Measurements from ENCODE around the gene YKT6.

Gene YKT6

GRCh38 chr7:44228571-44229350 is 28.0 kb downstream of the YKT6 start:
- Histone ChIP-seq H3K9me3 (ENCODE audit: low read length) (no peaks in the 10 kb centered on the region), H3K4me3 (ENCODE audit: low read length) (no peak overlapping the region), H3K4me1 (ENCODE audit: insufficient read depth, low read length) (no peaks in the 10 kb centered on the region), H3K27me3 (ENCODE audit: insufficient read depth, low read length) (peaks cover 45% of the 10 kb centered on the region), H2AFZ (ENCODE audit: low read depth, low read length) (no peak overlapping the region), H3K36me3 (ENCODE audit: insufficient read depth, low read length) (no peaks in the 10 kb centered on the region)

GRCh38 chr7:44229546-44230105 is 28.8 kb downstream of the YKT6 start:
- H3K36me3 ChIP-seq (ENCODE audit: insufficient read depth, low read length) = no peaks in the 10 kb centered on the region
- H3K27me3 ChIP-seq (ENCODE audit: insufficient read depth, low read length) = peaks cover 41% of the 10 kb centered on the region
- H2AFZ ChIP-seq (ENCODE audit: low read depth, low read length) = no peak overlapping the region

GRCh38 chr7:44230286-44230685 is 29.5 kb downstream of the YKT6 start:
- Histone ChIP-seq H2AFZ (ENCODE audit: low read depth, low read length) (no peak overlapping the region), H3K4me3 (ENCODE audit: low read length) (no peak overlapping the region), H3K9me3 (ENCODE audit: low read length) (no peaks in the 10 kb centered on the region), H3K4me1 (ENCODE audit: insufficient read depth, low read length) (no peaks in the 10 kb centered on the region), H3K36me3 (ENCODE audit: insufficient read depth, low read length) (no peaks in the 10 kb centered on the region), H3K27me3 (ENCODE audit: insufficient read depth, low read length) (peaks cover 36% of the 10 kb centered on the region)

More at GRCh38 chr7:44229546-44230105, 28.8 kb downstream of the YKT6 start:
- Histone ChIP-seq H3K4me1 (ENCODE audit: insufficient read depth, low read length) (no peaks in the 10 kb centered on the region), H3K9me3 (ENCODE audit: low read length) (no peaks in the 10 kb centered on the region), H3K4me3 (ENCODE audit: low read length) (no peak overlapping the region)

GRCh38 chr7:44231088-44231487 is 30.3 kb downstream of the YKT6 start:
- H3K9me3 ChIP-seq (ENCODE audit: low read length) = no peaks in the 10 kb centered on the region
- H3K4me1 ChIP-seq (ENCODE audit: insufficient read depth, low read length) = no peaks in the 10 kb centered on the region
- H3K36me3 ChIP-seq (ENCODE audit: insufficient read depth, low read length) = no peaks in the 10 kb centered on the region
- H2AFZ ChIP-seq (ENCODE audit: low read depth, low read length) = no peak overlapping the region
- no peak overlapping the region for H3K4me3 ChIP-seq (ENCODE audit: low read length)
- H3K27me3 ChIP-seq (ENCODE audit: insufficient read depth, low read length) = peaks cover 30% of the 10 kb centered on the region

GRCh38 chr7:44232396-44232795 is 31.6 kb downstream of the YKT6 start:
- peaks cover 30% of the 10 kb centered on the region for H3K27me3 ChIP-seq (ENCODE audit: insufficient read depth, low read length)
- no peaks in the 10 kb centered on the region for H3K9me3 ChIP-seq (ENCODE audit: low read length)
- no peak overlapping the region for H3K4me3 ChIP-seq (ENCODE audit: low read length)
- H2AFZ ChIP-seq (ENCODE audit: low read depth, low read length) = no peak overlapping the region
- no peaks in the 10 kb centered on the region for H3K36me3 ChIP-seq (ENCODE audit: insufficient read depth, low read length)
- no peaks in the 10 kb centered on the region for H3K4me1 ChIP-seq (ENCODE audit: insufficient read depth, low read length)

GRCh38 chr7:44232901-44233715 is 32.3 kb downstream of the YKT6 start:
- no peaks in the 10 kb centered on the region for H3K9me3 ChIP-seq (ENCODE audit: low read length)
- no peak overlapping the region for H3K4me3 ChIP-seq (ENCODE audit: low read length)
- H3K4me1 ChIP-seq (ENCODE audit: insufficient read depth, low read length) = no peaks in the 10 kb centered on the region
- peaks cover 25% of the 10 kb centered on the region for H3K27me3 ChIP-seq (ENCODE audit: insufficient read depth, low read length)
- no peaks in the 10 kb centered on the region for H3K36me3 ChIP-seq (ENCODE audit: insufficient read depth, low read length)
- H2AFZ ChIP-seq (ENCODE audit: low read depth, low read length) = no peak overlapping the region

- no peak overlapping the region for H3K4me3 ChIP-seq (ENCODE audit: low read length)
- no peaks in the 10 kb centered on the region for H3K36me3 ChIP-seq (ENCODE audit: insufficient read depth, low read length)
- no peaks in the 10 kb centered on the region for H3K9me3 ChIP-seq (ENCODE audit: low read length)
- no peak overlapping the region for H2AFZ ChIP-seq (ENCODE audit: low read depth, low read length)
- no peaks in the 10 kb centered on the region for H3K4me1 ChIP-seq (ENCODE audit: insufficient read depth, low read length)
- peaks cover 16% of the 10 kb centered on the region for H3K27me3 ChIP-seq (ENCODE audit: insufficient read depth, low read length)
Observed at GRCh38 chr7:44235066-44235465, 34.3 kb downstream of the YKT6 start.

- Histone ChIP-seq H2AFZ (ENCODE audit: low read depth, low read length) (no peak overlapping the region), H3K4me1 (ENCODE audit: insufficient read depth, low read length) (no peaks in the 10 kb centered on the region), H3K4me3 (ENCODE audit: low read length) (no peak overlapping the region), H3K27me3 (ENCODE audit: insufficient read depth, low read length) (peaks cover 10% of the 10 kb centered on the region), H3K36me3 (ENCODE audit: insufficient read depth, low read length) (no peaks in the 10 kb centered on the region), H3K9me3 (ENCODE audit: low read length) (no peaks in the 10 kb centered on the region)
Observed at GRCh38 chr7:44235582-44236332, 35.0 kb downstream of the YKT6 start.

- no peaks in the 10 kb centered on the region for H3K9me3 ChIP-seq (ENCODE audit: low read length)
Observed at GRCh38 chr7:44236333-44236728, 35.6 kb downstream of the YKT6 start.

GRCh38 chr7:44237696-44238095 is 36.9 kb downstream of the YKT6 start:
- Histone ChIP-seq H3K4me3 (ENCODE audit: low read length) (no peak overlapping the region), H3K9me3 (ENCODE audit: low read length) (no peaks in the 10 kb centered on the region), H2AFZ (ENCODE audit: low read depth, low read length) (no peak overlapping the region), H3K36me3 (ENCODE audit: insufficient read depth, low read length) (no peaks in the 10 kb centered on the region), H3K27me3 (ENCODE audit: insufficient read depth, low read length) (peaks cover 5% of the 10 kb centered on the region), H3K4me1 (ENCODE audit: insufficient read depth, low read length) (no peaks in the 10 kb centered on the region)

More at GRCh38 chr7:44236333-44236728, 35.6 kb downstream of the YKT6 start:
- H3K4me3 ChIP-seq (ENCODE audit: low read length) = no peak overlapping the region
- H3K4me1 ChIP-seq (ENCODE audit: insufficient read depth, low read length) = no peaks in the 10 kb centered on the region
- no peaks in the 10 kb centered on the region for H3K36me3 ChIP-seq (ENCODE audit: insufficient read depth, low read length)
- H2AFZ ChIP-seq (ENCODE audit: low read depth, low read length) = no peak overlapping the region
- H3K27me3 ChIP-seq (ENCODE audit: insufficient read depth, low read length) = peaks cover 7% of the 10 kb centered on the region

GRCh38 chr7:44238116-44238695 is 37.4 kb downstream of the YKT6 start:
- Histone ChIP-seq H3K36me3 (ENCODE audit: insufficient read depth, low read length) (no peaks in the 10 kb centered on the region), H3K27me3 (ENCODE audit: insufficient read depth, low read length) (peaks cover 8% of the 10 kb centered on the region), H2AFZ (ENCODE audit: low read depth, low read length) (no peak overlapping the region), H3K4me3 (ENCODE audit: low read length) (no peak overlapping the region), H3K9me3 (ENCODE audit: low read length) (no peaks in the 10 kb centered on the region), H3K4me1 (ENCODE audit: insufficient read depth, low read length) (no peaks in the 10 kb centered on the region)

GRCh38 chr7:44239361-44239760 is 38.6 kb downstream of the YKT6 start:
- Histone ChIP-seq H3K27me3 (ENCODE audit: insufficient read depth, low read length) (peaks cover 8% of the 10 kb centered on the region), H3K4me1 (ENCODE audit: insufficient read depth, low read length) (no peaks in the 10 kb centered on the region), H3K9me3 (ENCODE audit: low read length) (no peaks in the 10 kb centered on the region), H2AFZ (ENCODE audit: low read depth, low read length) (no peak overlapping the region), H3K36me3 (ENCODE audit: insufficient read depth, low read length) (no peaks in the 10 kb centered on the region), H3K4me3 (ENCODE audit: low read length) (no peak overlapping the region)

All from neuron (in vitro differentiated cells).